OCI-LY3 (cell line): ENCODE measurements around the gene DNAI1.

Experiments
- H2AFZ ChIP-seq: fragments of 200-600, 300-600 bp; shearing (Covaris generic); 2 replicates; pipeline ENCODE4 v1.6.0; 2014; ENCODE audit warnings: antibody characterized with exemption, low read depth, low read length
- H3K27ac ChIP-seq: fragments of 200-600, 300-600 bp; sonication (generic); 2 replicates; pipeline ENCODE4 v1.5.1; 2014; ENCODE audit warnings: mild to moderate bottlenecking, low read length, moderate library complexity, mixed read lengths
- H3K27me3 ChIP-seq: fragments of 200-600, 300-600 bp; sonication (generic); 2 replicates; pipeline ENCODE4 v1.6.1; 2014; ENCODE audit warnings: low read depth, low read length, mixed read lengths
- H3K36me3 ChIP-seq: fragments of 200-600, 300-600 bp; sonication (generic); replicated peaks from 2 replicates; pipeline ENCODE3; 2014; ENCODE audit warnings: low read depth, low read length, mixed read lengths
- H3K4me1 ChIP-seq: fragments of 300-600, 200-600 bp; sonication (generic); 2 replicates; pipeline ENCODE4 v1.6.1; 2014; ENCODE audit warnings: low read length, mixed read lengths
- H3K4me2 ChIP-seq: fragments of 200-600, 300-600 bp; sonication (generic); 2 replicates; pipeline ENCODE4 v1.6.1; 2014; ENCODE audit warnings: low read length, mixed read lengths
- H3K4me3 ChIP-seq: fragments of 300-600, 200-600 bp; sonication (generic); 2 replicates; pipeline ENCODE4 v1.5.1; 2014; ENCODE audit warnings: antibody characterized with exemption, mild to moderate bottlenecking, low read length, moderate library complexity
- H3K79me2 ChIP-seq: fragments of 300-600, 200-600 bp; shearing (Covaris generic); 2 replicates; pipeline ENCODE4 v1.6.1; 2014; ENCODE audit warnings: mild to moderate bottlenecking, low read length, mixed read lengths
- H3K9ac ChIP-seq: fragments of 300-600, 200-600 bp; shearing (Covaris generic); 2 replicates; pipeline ENCODE4 v1.6.0; 2014; ENCODE audit warnings: mild to moderate bottlenecking, low read length, moderate library complexity
- H3K9me3 ChIP-seq: fragments of 200-600, 300-600 bp; shearing (Covaris generic); 2 replicates; pipeline ENCODE4 v1.6.1; 2014; ENCODE audit warnings: low read length, mixed read lengths; ENCODE audit not compliant: insufficient read depth
- H4K20me1 ChIP-seq: fragments of 200-600, 300-600 bp; sonication (generic); 2 replicates; pipeline ENCODE4 v1.6.1; 2016; ENCODE audit warnings: low read length, mixed read lengths; ENCODE audit not compliant: insufficient read depth
- CTCF ChIP-seq: fragments of 200-600, 300-600 bp; sonication (generic); IDR thresholded peaks from 2 replicates; pipeline ENCODE4 v1.5.1; 2014; ENCODE audit warnings: antibody characterized with exemption, low read length, low read depth
- EZH2phosphoT487 ChIP-seq: fragments of 200-600 bp; shearing (Covaris generic); IDR thresholded peaks from 2 replicates; pipeline ENCODE4 v1.6.1; 2018; ENCODE audit warnings: antibody characterized with exemption, mixed run types, low read depth

Gene DNAI1

GRCh38 chr9:34496149-34496712, 37.6 kb downstream of the DNAI1 start:
- Histone ChIP-seq H3K9me3 (no peaks in the 10 kb centered on the region), H3K79me2 (no peaks in the 10 kb centered on the region), H3K4me1 (peaks cover 3% of the 10 kb centered on the region; the same call in 1 of the 2 replicates), H3K27ac (no peak overlapping the region), H4K20me1 (peaks cover 18% of the 10 kb centered on the region; the same call in 1 of the 2 replicates), H3K9ac (no peak overlapping the region), H3K4me2 (no peak overlapping the region), H3K36me3 (no peaks in the 10 kb centered on the region), H3K27me3 (peaks cover 12% of the 10 kb centered on the region), H3K4me3 (no peak overlapping the region), H2AFZ (no peak overlapping the region)
- TF ChIP-seq CTCF = no peak
- TF ChIP-seq EZH2phosphoT487 = no peak

- H3K27me3 ChIP-seq = peaks cover 6% of the 10 kb centered on the region
- no peaks in the 10 kb centered on the region for H3K36me3 ChIP-seq
- H3K27ac ChIP-seq = no peak overlapping the region
- no peak overlapping the region for H3K9ac ChIP-seq
- H3K9me3 ChIP-seq = no peaks in the 10 kb centered on the region
- H3K4me3 ChIP-seq = no peak overlapping the region
- no peak overlapping the region for H2AFZ ChIP-seq
- H3K79me2 ChIP-seq = no peaks in the 10 kb centered on the region
- H3K4me2 ChIP-seq = no peak overlapping the region
- peaks cover 3% of the 10 kb centered on the region; the same call in 1 of the 2 replicates for H3K4me1 ChIP-seq
- peaks cover 16% of the 10 kb centered on the region; the same call in 1 of the 2 replicates for H4K20me1 ChIP-seq
- TF ChIP-seq EZH2phosphoT487 (no peak), CTCF (no peak)
Observed at GRCh38 chr9:34498553-34498952, 39.9 kb downstream of the DNAI1 start.

- peaks cover 13% of the 10 kb centered on the region; the same call in 1 of the 2 replicates for H4K20me1 ChIP-seq
- peaks cover 3% of the 10 kb centered on the region; the same call in 1 of the 2 replicates for H3K4me1 ChIP-seq
- H3K9me3 ChIP-seq = no peaks in the 10 kb centered on the region
- no peaks in the 10 kb centered on the region for H3K79me2 ChIP-seq
- no peak overlapping the region for H3K27ac ChIP-seq
- no peak overlapping the region for H3K9ac ChIP-seq
- H3K27me3 ChIP-seq = peaks cover 7% of the 10 kb centered on the region
- no peak overlapping the region for H3K4me3 ChIP-seq
- H2AFZ ChIP-seq = no peak overlapping the region
- H3K4me2 ChIP-seq = no peak overlapping the region
- TF ChIP-seq CTCF (no peak), EZH2phosphoT487 (no peak)
- no peaks in the 10 kb centered on the region for H3K36me3 ChIP-seq
Observed at GRCh38 chr9:34499076-34499475, 40.5 kb downstream of the DNAI1 start.

- no peak overlapping the region for H3K9ac ChIP-seq
- TF ChIP-seq EZH2phosphoT487 (no peak), CTCF (peak; percentile 97)
- H2AFZ ChIP-seq = no peak overlapping the region
Observed at GRCh38 chr9:34500623-34501267, 42.1 kb downstream of the DNAI1 start.

More at GRCh38 chr9:34500623-34501267, 42.1 kb downstream of the DNAI1 start:
- no peaks in the 10 kb centered on the region for H3K79me2 ChIP-seq
- no peak overlapping the region for H3K4me3 ChIP-seq
- H3K4me1 ChIP-seq = peaks cover 3% of the 10 kb centered on the region; the same call in 1 of the 2 replicates
- H3K4me2 ChIP-seq = peak overlapping the region; percentile 10; the same call in 1 of the 2 replicates
- no peaks in the 10 kb centered on the region for H3K36me3 ChIP-seq
- H3K27me3 ChIP-seq = peaks cover 18% of the 10 kb centered on the region
- 0 out of 2 replicates have a peak, but pooled peaks cover 6% of the 10 kb centered on the region for H4K20me1 ChIP-seq
- no peaks in the 10 kb centered on the region for H3K9me3 ChIP-seq
- no peak overlapping the region for H3K27ac ChIP-seq
